T-helper 2 cell treated with Interferon-gamma antibody and Interleukin-4, amounts not matched to agents 100 ng/mL and 5 ng/mL, for 36 hours (primary cell): ENCODE measurements around the gene FAN1. TPM values are rescaled to one million over a fixed set of nuclear protein-coding genes. Genes with fewer than 3 reads are reported as not detected.

Experiments
- intact Hi-C: fragments of 100-400 bp; cut with micrococcal nuclease; formaldehyde crosslinking; loops from one replicate; pipeline ENCODE4 v1.15.1; 2023
- total RNA-seq: library from RNA; stranded (reverse); gene quantifications from 2 replicates; pipeline ENCODE4 v1.2.3, GENCODE V29; 2022

The FAN1 gene
- total RNA-seq, 1 donor from 2014 or later: 20.7 TPM

- intact Hi-C loops: no loop called here
These were observed 52.8 kb downstream of the FAN1 start for GRCh38 chr15:30956216-30957124.

DNA sequence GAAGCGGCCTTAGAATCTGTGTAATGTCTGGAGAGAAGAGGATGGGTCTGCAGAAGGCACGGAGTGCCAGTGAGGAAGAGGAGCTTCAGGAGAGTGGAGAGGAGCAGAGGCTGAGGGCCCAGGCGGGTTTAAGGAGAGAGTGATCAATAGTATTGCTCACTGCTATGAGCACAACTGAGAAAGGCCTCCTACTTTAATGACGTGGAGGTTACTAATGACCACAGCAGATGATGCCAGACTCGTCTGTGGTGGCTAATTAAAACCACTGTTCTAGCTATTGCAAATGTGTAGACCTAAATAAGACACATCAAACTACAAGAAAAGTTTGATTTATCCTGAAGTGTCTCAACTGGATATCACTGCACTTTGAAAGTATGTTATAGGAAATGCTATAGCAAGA is 54.5 kb downstream of the FAN1 start:
- intact Hi-C loops: no loop called here

DNA sequence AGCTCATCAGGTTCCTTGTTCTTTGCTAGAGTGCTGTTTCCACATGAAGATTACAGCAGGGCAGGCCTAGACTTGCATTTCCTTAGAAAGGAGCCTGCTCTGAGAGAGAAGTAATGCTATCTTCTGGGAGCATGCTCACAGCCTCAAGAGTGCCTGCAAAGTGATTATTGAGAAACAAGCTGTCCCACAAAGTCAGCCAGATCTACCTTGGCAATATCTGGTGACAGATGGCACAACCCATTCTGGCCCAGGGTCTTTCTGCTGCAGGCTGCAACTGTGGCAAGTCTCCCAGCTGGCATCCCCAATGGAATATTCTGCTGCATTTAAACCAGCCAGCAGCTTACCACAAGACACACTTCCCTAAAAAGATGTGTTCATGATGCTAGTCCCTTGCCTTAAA is 58.4 kb downstream of the FAN1 start:
- intact Hi-C loops: no loop called here

- intact Hi-C loops: no loop called here
These were observed 58.9 kb downstream of the FAN1 start for GRCh38 chr15:30962659-30963058.

DNA sequence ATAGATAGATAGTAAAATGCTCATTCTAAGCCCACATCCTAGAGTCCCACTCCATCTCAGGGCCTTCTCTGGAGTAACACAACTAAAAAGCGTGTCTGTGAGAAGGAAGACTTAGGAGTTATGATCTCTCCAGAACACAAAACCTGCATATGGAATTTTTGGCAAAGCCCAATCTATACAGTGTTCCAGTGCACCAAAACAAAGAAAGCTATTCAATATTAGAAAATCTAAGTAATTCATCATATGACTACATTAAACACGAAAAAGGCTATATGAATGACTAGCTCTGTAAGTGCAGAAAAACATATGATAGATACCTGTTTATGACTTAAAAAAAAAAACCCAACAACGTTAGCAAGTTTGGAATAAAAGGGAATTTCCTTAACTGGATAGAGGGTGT is 60.0 kb downstream of the FAN1 start:
- intact Hi-C loops: no loop called here

DNA sequence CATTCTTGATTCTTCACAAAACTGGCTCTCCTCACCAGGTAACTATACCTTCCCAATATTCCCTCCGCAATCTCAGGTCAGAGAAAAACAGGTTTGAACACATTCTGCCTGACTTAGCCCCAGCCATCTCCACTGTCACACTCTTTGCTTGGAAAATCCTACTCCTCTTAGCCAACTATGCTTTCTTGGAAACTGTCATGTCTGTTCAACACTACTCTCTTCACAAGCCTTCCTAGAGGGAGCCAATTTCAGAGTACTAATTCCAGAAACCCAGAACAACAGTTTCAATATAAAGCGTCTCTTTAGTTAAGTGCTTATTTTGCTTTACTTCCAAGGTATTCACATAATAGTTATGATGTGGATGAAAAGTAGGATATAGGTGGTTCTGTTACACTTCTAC is 66.0 kb downstream of the FAN1 start:
- intact Hi-C loops: loop anchor here (10.0 kb wide), 1 partner anchor 75 kb away; no protein-coding TSS in a partner anchor

- intact Hi-C loops: loop anchor here (10.0 kb wide), 1 partner anchor 71 kb away; no protein-coding TSS in a partner anchor
These were observed 69.7 kb downstream of the FAN1 start for GRCh38 chr15:30973379-30973778.

GRCh38 chr15:30974112-30974511 is 70.4 kb downstream of the FAN1 start:
- intact Hi-C loops: loop anchor here (10.0 kb wide), 1 partner anchor 71 kb away; no protein-coding TSS in a partner anchor

GRCh38 chr15:30978328-30978727 is 74.6 kb downstream of the FAN1 start:
- intact Hi-C loops: loop anchor here (10.0 kb wide), 1 partner anchor 66 kb away; no protein-coding TSS in a partner anchor

DNA sequence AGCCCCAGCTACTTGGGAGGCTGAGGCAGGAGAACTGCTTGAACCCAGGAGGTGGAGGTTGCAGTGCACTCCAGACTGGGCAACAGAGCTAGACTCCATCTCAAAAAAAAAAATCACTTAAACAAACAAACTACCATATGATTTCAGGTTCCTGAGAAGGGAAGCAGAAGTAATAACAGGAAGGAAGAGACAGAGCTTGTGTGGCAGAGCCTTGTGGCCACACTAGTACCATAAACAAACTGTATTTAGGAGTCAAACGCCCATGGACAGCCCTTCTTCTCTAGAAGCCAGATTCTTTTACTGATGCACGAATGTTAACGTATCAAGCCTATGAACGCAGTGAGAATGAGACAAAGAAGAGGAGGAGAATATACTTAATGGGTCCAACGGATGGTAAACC is 75.7 kb downstream of the FAN1 start:
- intact Hi-C loops: loop anchor here (10.0 kb wide), 1 partner anchor 65 kb away; no protein-coding TSS in a partner anchor

- intact Hi-C loops: no loop called here
These were observed 80.4 kb downstream of the FAN1 start for GRCh38 chr15:30984118-30984517.

DNA sequence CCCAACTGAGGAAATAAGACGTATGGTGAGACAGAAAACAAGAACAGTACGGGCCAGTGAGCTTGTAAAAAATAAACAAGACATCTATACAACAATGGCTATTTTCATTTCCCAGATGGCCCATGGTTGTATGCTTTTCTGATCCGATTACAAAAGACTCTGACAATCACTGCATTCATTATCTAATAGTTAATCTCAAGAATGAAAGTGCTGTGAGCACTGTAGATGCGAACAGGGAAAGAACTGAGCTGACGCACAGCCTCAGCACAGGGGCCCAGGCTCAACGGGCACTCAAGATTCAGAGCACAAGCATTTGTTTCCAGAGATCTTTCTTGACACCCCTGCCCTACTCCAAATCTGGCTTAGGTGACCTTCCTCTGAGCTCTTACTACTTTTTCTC is 80.8 kb downstream of the FAN1 start:
- intact Hi-C loops: no loop called here

DNA sequence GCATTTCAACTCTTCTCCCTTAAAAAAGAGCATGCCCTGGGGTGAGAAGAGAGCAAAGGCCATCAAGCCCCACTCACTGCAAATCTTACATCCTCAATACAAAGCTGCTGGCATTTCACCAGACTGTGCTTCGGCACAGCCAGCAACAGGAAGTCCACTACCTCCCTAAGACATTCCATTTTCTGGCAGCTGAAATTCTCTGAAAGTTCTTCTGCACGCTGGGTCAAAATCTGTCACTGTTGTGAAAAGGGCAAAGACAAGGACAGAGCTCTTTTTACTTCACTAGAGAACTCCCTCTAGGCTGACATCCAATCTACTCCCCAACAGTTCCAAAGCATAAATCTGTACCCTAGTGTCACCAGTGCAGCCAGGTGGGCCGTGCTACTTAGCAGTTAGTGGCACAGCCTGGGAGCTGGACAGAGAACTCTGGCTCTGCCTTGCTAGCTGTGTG is 81.4 kb downstream of the FAN1 start:
- intact Hi-C loops: no loop called here

DNA sequence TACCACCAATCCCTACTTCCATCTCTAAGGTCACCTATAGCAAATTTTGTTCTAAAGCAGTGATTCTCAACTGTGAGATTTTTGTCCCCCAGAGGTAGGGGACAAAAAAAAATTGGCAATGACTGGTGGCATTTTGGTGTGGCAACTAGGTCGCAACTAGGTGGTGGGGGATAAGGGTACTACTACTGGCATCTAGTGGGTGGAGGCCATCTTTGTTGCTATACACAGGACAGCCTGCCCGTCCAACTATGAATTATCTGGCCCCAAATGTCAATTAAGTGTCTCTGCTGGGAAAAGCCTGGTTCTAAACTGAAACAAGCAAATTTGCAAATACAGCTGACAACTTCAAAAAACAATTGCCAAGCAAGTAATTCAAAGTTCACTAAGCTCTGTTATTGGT is 86.3 kb downstream of the FAN1 start:
- intact Hi-C loops: loop anchor here (10.0 kb wide), 1 partner anchor 885 kb away; the partner anchor contains the start of gene OTUD7A

GRCh38 chr15:30990446-30991254 is 86.9 kb downstream of the FAN1 start:
- intact Hi-C loops: loop anchor here (10.0 kb wide), 1 partner anchor 884 kb away; the partner anchor contains the start of gene OTUD7A

- intact Hi-C loops: loop anchor here (10.0 kb wide), 1 partner anchor 883 kb away; the partner anchor contains the start of gene OTUD7A
These were observed 87.8 kb downstream of the FAN1 start, which contains the start of gene MTMR10 for GRCh38 chr15:30991255-30992235. MTMR10 (minus strand) TSS chr15:30991628; CDS start chr15:30991506, 122 bp downstream.

GRCh38 chr15:30992249-30992864 is 88.6 kb downstream of the FAN1 start:
- intact Hi-C loops: loop anchor here (10.0 kb wide), 1 partner anchor 882 kb away; the partner anchor contains the start of gene OTUD7A
